ENCODE data around the gene KCNQ1.

Gene KCNQ1

GRCh38 chr11:2825889-2826678 is 381.3 kb downstream of the KCNQ1 start:
- DNase-seq (ENCODE audit: low spot score), result no peak

- no peak for DNase-seq (ENCODE audit: low spot score)
Observed at GRCh38 chr11:2826679-2827056, 381.9 kb downstream of the KCNQ1 start.

- no peak for DNase-seq (ENCODE audit: low spot score)
Observed at GRCh38 chr11:2827256-2827655, 382.4 kb downstream of the KCNQ1 start.

GRCh38 chr11:2827792-2828191 is 383.0 kb downstream of the KCNQ1 start:
- no peak for DNase-seq (ENCODE audit: low spot score)

GRCh38 chr11:2828585-2829330 is 383.9 kb downstream of the KCNQ1 start:
- DNase-seq (ENCODE audit: low spot score), result no peak

- no peak for DNase-seq (ENCODE audit: low spot score)
Observed at GRCh38 chr11:2830030-2830812, 385.4 kb downstream of the KCNQ1 start.

GRCh38 chr11:2830886-2831285 is 386.1 kb downstream of the KCNQ1 start:
- DNase-seq (ENCODE audit: low spot score), result no peak

- no peak for DNase-seq (ENCODE audit: low spot score)
Observed at GRCh38 chr11:2831781-2832532, 387.1 kb downstream of the KCNQ1 start.

GRCh38 chr11:2832533-2833020 is 387.8 kb downstream of the KCNQ1 start:
- DNase-seq (ENCODE audit: low spot score), result no peak

GRCh38 chr11:2833051-2833715 is 388.4 kb downstream of the KCNQ1 start:
- DNase-seq (ENCODE audit: low spot score), result no peak

GRCh38 chr11:2833716-2834502 is 389.1 kb downstream of the KCNQ1 start:
- DNase-seq (ENCODE audit: low spot score), result no peak

- no peak for DNase-seq (ENCODE audit: low spot score)
Observed at GRCh38 chr11:2834503-2835273, 389.9 kb downstream of the KCNQ1 start.

GRCh38 chr11:2835296-2835695 is 390.5 kb downstream of the KCNQ1 start:
- no peak for DNase-seq (ENCODE audit: low spot score)

GRCh38 chr11:2835751-2836150 is 390.9 kb downstream of the KCNQ1 start:
- DNase-seq (ENCODE audit: low spot score), result no peak

- no peak for DNase-seq (ENCODE audit: low spot score)
Observed at GRCh38 chr11:2836315-2837095, 391.7 kb downstream of the KCNQ1 start.

GRCh38 chr11:2837096-2837601 is 392.3 kb downstream of the KCNQ1 start:
- DNase-seq (ENCODE audit: low spot score), result no peak

- no peak for DNase-seq (ENCODE audit: low spot score)
Observed at GRCh38 chr11:2837651-2838050, 392.8 kb downstream of the KCNQ1 start.

GRCh38 chr11:2838091-2838490 is 393.3 kb downstream of the KCNQ1 start:
- no peak for DNase-seq (ENCODE audit: low spot score)
